HepG2 (cell line): ENCODE measurements around the gene RSAD1. TPM values are rescaled to one million over a fixed set of nuclear protein-coding genes. Genes with fewer than 3 reads are reported as not detected.

Source experiments
- ATAC-seq: fragments of 200-7000 bp; cut with Tn5 transposase; 3 replicates; pipeline ENCODE4 v1.9.1; 2020; ENCODE audit warnings: mild to moderate bottlenecking, moderate library complexity
- BruUV-seq: library from RNA; stranded (reverse); fragments of 400-500 nt; replicated peaks from 2 replicates; lab custom pipeline; 2021; lab: Mats Ljungman, UMichigan
- CTCF ChIA-PET: fragments of 300-600 bp; formaldehyde crosslinking; extraction: SDS; loops from one replicate; lab custom pipeline; 2021; ENCODE audit warnings: low total read pairs, inconsistent platforms, low intra/inter-chr PET ratio; lab: Yijun Ruan, JAX
- POLR2A ChIA-PET: fragments of 350-600 bp; sonication (Branson Sonifier 250); formaldehyde crosslinking; loops from one replicate; lab custom pipeline; 2020; ENCODE audit warnings: antibody characterized with exemption, inconsistent platforms; lab: Yijun Ruan, JAX
- DNase-seq: peaks from one replicate; pipeline ENCODE4 v3.0.0-alpha.2; 2015; ENCODE audit warnings: low spot score
- FAIRE-seq: peaks from 3 replicates; lab custom pipeline; 2011; peaks lifted over from hg19 to GRCh38; lab: Jason Lieb, UNC
- H2AFZ ChIP-seq: one replicate; pipeline ENCODE4 v1.6.1; 2011; ENCODE audit warnings: low read length, inconsistent platforms
- H3K27ac ChIP-seq: fragments of 300-600 bp; 3 replicates; pipeline ENCODE4 v1.8.0; 2011; ENCODE audit warnings: mixed run types, mild to moderate bottlenecking, mixed read lengths, low read length, inconsistent platforms; ENCODE audit not compliant: insufficient read depth; ENCODE audit errors: extremely low read length
- H3K27me3 ChIP-seq, 2 experiments: fragments of 200-600 bp in 1 of 2; 2 replicates in 1 of 2; 3 replicates in 1 of 2; pipeline versions ENCODE4 v1.6.0 to v1.8.0; 2011; ENCODE audit warnings: low read length in 2 of 2, mild to moderate bottlenecking in 2 of 2, moderate library complexity in 2 of 2, inconsistent platforms in 1 of 2; ENCODE audit not compliant: insufficient read depth in 2 of 2, control insufficient read depth in 1 of 2
- H3K36me3 ChIP-seq, 2 experiments: fragments of 200-600 bp in 1 of 2; replicated peaks in 1 of 2; 2 replicates in 1 of 2; 3 replicates in 1 of 2; pipeline versions ENCODE4 v1.5.1 to v1.8.0; 2011; ENCODE audit warnings: low read length in 2 of 2, inconsistent platforms in 1 of 2; ENCODE audit not compliant: insufficient read depth in 2 of 2, control insufficient read depth in 1 of 2
- H3K4me1 ChIP-seq: 2 replicates; pipeline ENCODE4 v1.5.1; 2012; ENCODE audit warnings: low read length, inconsistent platforms; ENCODE audit not compliant: insufficient read depth
- H3K4me2 ChIP-seq: 2 replicates; pipeline ENCODE4 v1.6.0; 2011; ENCODE audit warnings: low read depth, low read length, inconsistent platforms
- H3K4me3 ChIP-seq, 3 experiments: fragments of 200-600 bp in 1 of 3; sonication (generic), shearing (Covaris generic) in 1 of 3; replicated peaks in 1 of 3; 2 replicates each; pipeline ENCODE4 v1.5.1; 2011 to 2016; ENCODE audit warnings: low read length in 3 of 3, inconsistent platforms in 2 of 3, low read depth in 2 of 3, mild to moderate bottlenecking in 2 of 3, control low read depth in 1 of 3, mixed read lengths in 1 of 3; ENCODE audit not compliant: insufficient read depth in 1 of 3
- H3K79me2 ChIP-seq: one replicate; pipeline ENCODE4 v1.6.1; 2011; ENCODE audit warnings: low read length, inconsistent platforms; ENCODE audit not compliant: insufficient read depth
- H3K9ac ChIP-seq: 2 replicates; pipeline ENCODE4 v1.6.0; 2011; ENCODE audit warnings: mild to moderate bottlenecking, low read depth, low read length, inconsistent platforms; ENCODE audit not compliant: insufficient read depth
- H3K9me3 ChIP-seq: 2 replicates; pipeline ENCODE4 v1.5.1; 2012; ENCODE audit warnings: mild to moderate bottlenecking, low read length
- H4K20me1 ChIP-seq: 2 replicates; pipeline ENCODE4 v1.6.0; 2011; ENCODE audit warnings: inconsistent platforms, mild to moderate bottlenecking, low read length, moderate library complexity; ENCODE audit not compliant: insufficient read depth
- ZNF121 ChIP-seq: sonication (generic); formaldehyde crosslinking; IDR thresholded peaks from 2 replicates; pipeline ENCODE4 v1.5.0; 2020; ENCODE audit warnings: mild to moderate bottlenecking, missing genetic modification reagents
- ZSCAN12 ChIP-seq: sonication (generic); formaldehyde crosslinking; IDR thresholded peaks from 2 replicates; pipeline ENCODE4 v1.9.0; 2021; ENCODE audit warnings: mild to moderate bottlenecking, missing genetic modification reagents
- WGBS: methylation state at CpG from one replicate; pipeline ENCODE4 v1.1.6; 2017; ENCODE audit warnings: low lambda C conversion rate; 5-methylcytosine and 5-hydroxymethylcytosine counted together
- in situ Hi-C: cut with HindIII; loops from 2 replicates; pipeline ENCODE4 v1.10.0; 2017; ENCODE audit warnings: low pct_unique_long_range_greater_than_20kb; ENCODE audit not compliant: extremely low pct_ligation_motif_present
- intact Hi-C: fragments of 100-400 bp; cut with micrococcal nuclease; formaldehyde crosslinking; loops from one replicate; pipeline ENCODE4 v1.10.0; 2022; ENCODE audit not compliant: unreplicated experiment
- polyA plus RNA-seq, 8 experiments: library from polyadenylated mRNA; depleted of rRNA in 3 of 8; stranded (reverse) in 7 of 8; unstranded in 1 of 8; fragments of >200 nt; fragmentation: Illumina TruSeq in 4 of 8; extraction: Trizol in 4 of 8; gene quantifications; 2 replicates each; pipeline versions ENCODE4 v1.2.1 to v1.2.3, GENCODE V29; 2011 to 2016; ENCODE audit warnings: low read depth in 4 of 8, missing spikeins in 1 of 8, mixed read lengths in 1 of 8; ENCODE audit not compliant: insufficient read depth in 1 of 8
- total RNA-seq, 5 experiments: library from RNA; depleted of rRNA; stranded (reverse); fragments of >200 nt; fragmentation: Illumina TruSeq; extraction: Trizol; gene quantifications; 2 replicates each; pipeline ENCODE4 v1.2.3, GENCODE V29; 2016; ENCODE audit warnings: low read depth in 1 of 5
- TF ChIP-seq, protein P1 (sequence below): sonication (generic); formaldehyde crosslinking; IDR thresholded peaks from one replicate; pipeline ENCODE4 v1.5.1; 2020; ENCODE audit warnings: mild to moderate bottlenecking, missing genetic modification reagents; ENCODE audit errors: not compliant biosample characterization

Gene RSAD1
- total and polyA plus RNA-seq, 2 of the 13 experiments (the other 11 are each of a cell fraction or from before 2014, with no cell fraction given): 22.7 to 27.7 TPM

DNA sequence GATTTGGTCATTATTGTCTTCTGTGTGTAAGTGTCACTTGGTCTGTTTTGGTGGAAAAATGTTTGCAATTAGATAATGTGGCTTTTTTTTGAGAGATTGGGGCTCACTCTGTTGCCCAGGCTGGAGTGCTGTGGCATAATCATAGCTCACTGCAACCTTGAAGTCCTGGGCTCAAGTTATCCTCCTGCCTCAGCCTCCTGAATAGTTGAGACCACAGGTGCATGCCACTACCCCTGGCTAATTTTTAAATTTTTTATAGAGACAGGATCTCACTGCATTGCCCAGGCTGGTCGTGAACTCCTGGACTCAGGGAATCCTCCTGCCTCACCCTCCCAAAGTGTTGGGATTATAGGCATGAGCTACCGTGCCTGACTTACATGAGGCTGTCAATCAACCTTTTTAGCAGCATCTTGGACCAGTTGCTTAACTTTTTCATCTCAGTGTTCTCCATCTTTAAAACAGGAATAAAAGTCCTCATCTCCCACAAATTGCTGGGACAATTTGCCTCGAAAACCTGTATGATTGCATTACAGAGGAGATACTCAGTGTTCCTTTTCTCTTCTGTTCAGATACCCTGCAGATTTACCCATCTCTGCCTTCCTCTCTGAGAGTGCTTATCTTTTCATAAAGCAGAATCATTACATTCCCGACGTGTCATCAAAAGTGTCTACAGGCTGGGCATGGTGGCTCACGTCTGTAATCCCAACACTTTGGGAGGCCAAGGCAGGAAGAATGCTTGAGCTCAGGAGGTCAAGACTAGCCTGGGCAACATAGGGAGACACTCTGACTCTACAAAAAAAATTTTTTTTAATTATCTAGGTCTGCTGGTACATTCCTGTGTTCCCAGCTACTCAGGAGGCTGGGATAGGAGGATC lies 33.6 kb upstream of the RSAD1 start:
- Histone ChIP-seq H3K79me2 (peaks cover 10% of the 10 kb centered on the region), H3K4me3 (no peak overlapping the region), H3K4me1 (peaks cover 40% of the 10 kb centered on the region), H3K36me3 (peaks cover 3 to 6% of the 10 kb centered on the region in 2 experiments; a peak in 2 of 5 replicates), H3K27ac (no peak overlapping the region), H3K27me3 (no peaks in the 10 kb centered on the region), H3K9ac (no peak overlapping the region), H3K9me3 (no peaks in the 10 kb centered on the region), H4K20me1 (no peaks in the 10 kb centered on the region), H3K4me2 (no peak overlapping the region), H2AFZ (no peak overlapping the region)
- 97% methylated on average over 6 of the region's 6 CpGs for WGBS
- ATAC-seq (no peak), FAIRE-seq (no peak), DNase-seq (no peak)
- no TSS peak for BruUV-seq
- POLR2A ChIA-PET: interaction anchor here (1.2 to 1.4 kb wide), 2 partner anchors 16 kb away, joined by 3 to 4 read pairs; no protein-coding TSS in a partner anchor
- no peak for TF ChIP-seq ZSCAN12
- TF ChIP-seq ZNF121: peak; percentile 49; the same call in 1 of the 2 replicates
- TF ChIP-seq, protein P1, sequence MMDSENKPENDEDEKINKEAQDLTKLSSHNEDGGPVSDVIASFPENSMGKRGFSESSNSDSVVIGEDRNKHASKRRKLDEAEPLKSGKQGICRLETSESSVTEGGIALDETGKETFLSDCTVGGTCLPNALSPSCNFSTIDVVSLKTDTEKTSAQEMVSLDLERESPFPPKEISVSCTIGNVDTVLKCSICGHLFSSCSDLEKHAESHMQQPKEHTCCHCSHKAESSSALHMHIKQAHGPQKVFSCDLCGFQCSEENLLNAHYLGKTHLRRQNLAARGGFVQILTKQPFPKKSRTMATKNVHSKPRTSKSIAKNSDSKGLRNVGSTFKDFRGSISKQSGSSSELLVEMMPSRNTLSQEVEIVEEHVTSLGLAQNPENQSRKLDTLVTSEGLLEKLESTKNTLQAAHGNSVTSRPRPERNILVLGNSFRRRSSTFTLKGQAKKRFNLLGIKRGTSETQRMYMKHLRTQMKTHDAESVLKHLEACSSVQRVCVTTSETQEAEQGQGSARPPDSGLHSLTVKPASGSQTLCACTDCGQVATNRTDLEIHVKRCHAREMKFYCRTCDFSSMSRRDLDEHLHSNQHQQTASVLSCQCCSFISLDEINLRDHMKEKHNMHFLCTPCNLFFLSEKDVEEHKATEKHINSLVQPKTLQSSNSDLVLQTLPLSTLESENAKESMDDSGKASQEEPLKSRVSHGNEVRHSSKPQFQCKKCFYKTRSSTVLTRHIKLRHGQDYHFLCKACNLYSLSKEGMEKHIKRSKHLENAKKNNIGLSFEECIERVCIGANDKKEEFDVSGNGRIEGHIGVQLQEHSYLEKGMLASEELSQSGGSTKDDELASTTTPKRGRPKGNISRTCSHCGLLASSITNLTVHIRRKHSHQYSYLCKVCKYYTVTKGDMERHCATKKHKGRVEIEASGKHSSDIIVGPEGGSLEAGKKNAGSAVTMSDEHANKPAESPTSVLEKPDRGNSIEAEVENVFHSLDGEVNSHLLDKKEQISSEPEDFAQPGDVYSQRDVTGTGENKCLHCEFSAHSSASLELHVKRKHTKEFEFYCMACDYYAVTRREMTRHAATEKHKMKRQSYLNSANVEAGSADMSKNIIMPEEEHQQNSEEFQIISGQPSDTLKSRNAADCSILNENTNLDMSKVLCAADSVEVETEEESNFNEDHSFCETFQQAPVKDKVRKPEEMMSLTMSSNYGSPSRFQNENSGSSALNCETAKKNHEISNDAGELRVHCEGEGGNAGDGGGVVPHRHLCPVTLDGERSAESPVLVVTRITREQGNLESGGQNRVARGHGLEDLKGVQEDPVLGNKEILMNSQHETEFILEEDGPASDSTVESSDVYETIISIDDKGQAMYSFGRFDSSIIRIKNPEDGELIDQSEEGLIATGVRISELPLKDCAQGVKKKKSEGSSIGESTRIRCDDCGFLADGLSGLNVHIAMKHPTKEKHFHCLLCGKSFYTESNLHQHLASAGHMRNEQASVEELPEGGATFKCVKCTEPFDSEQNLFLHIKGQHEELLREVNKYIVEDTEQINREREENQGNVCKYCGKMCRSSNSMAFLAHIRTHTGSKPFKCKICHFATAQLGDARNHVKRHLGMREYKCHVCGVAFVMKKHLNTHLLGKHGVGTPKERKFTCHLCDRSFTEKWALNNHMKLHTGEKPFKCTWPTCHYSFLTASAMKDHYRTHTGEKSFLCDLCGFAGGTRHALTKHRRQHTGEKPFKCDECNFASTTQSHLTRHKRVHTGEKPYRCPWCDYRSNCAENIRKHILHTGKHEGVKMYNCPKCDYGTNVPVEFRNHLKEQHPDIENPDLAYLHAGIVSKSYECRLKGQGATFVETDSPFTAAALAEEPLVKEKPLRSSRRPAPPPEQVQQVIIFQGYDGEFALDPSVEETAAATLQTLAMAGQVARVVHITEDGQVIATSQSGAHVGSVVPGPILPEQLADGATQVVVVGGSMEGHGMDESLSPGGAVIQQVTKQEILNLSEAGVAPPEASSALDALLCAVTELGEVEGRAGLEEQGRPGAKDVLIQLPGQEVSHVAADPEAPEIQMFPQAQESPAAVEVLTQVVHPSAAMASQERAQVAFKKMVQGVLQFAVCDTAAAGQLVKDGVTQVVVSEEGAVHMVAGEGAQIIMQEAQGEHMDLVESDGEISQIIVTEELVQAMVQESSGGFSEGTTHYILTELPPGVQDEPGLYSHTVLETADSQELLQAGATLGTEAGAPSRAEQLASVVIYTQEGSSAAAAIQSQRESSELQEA (CRISPR knock-in tag): no peak
- in situ Hi-C loops: no loop called here
- intact Hi-C loops: no loop called here
- CTCF ChIA-PET: no interaction called here
